HG02759 (cell line): ENCODE measurements around the gene PXDN.

Experiments used
- ATAC-seq: cut with Tn5 transposase; IDR thresholded peaks from one replicate; pipeline ENCODE4 v1.9.1; 2021; ENCODE audit warnings: mild to moderate bottlenecking, moderate library complexity; ENCODE audit not compliant: unreplicated experiment

Gene PXDN

DNA sequence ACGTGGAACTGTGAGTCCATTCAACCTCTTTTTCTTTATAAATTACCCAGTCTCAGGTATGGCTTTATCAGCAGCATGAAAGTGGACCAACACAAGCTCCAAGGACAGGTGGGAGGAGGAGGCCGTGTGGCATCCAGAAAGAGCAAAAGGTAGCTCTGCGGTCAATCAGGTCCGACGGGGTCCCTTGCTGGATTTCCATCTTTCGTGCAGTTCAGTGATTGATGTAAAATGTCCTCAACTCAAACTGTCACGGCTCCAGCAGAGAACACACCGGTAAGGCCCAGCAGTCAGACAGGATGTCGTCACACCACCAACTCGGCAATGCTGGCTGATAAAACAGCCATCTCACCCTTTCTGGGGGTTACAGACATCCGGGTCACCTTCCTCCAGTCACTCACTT, 123.3 kb downstream of the PXDN start:
- ATAC-seq, result no peak

DNA sequence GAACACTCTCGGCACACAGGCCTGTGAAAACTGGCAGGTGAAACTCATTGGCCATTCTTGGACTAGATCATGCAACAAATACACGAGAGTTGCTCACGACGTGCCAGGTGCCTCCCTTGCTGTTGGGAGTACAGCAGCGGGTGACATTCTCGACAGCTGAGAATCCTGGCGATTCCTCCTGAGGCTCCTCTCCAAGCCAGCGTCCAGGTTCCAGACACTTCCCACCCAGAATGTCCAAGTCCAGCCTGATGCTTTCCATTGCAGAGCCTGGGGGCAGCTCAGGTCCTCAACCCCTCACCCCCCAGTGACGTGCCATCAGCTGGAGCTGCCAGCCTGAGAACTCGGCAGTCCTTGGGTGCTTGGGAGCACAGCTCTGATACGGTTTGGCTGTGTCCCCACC, 124.2 kb downstream of the PXDN start:
- ATAC-seq, result no peak

DNA sequence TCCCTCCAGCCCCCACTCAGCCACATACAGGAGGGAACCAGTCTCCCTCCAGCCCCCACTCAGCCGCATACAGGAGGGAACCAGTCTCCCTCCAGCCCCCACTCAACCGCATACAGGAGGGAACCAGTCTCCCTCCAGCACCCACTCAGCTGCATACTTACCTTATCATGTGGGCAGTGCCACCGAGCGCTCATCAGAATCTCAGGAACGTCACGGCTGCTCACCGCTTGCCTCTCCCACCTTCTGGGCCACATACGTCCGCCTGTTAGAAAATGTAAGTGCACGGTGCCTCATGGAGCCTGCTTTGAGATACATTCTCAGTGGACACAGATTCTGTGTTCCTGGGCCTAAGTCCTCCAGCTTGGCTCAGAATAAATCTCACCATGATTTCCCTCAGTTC, 124.8 kb downstream of the PXDN start:
- ATAC-seq, result no peak

DNA sequence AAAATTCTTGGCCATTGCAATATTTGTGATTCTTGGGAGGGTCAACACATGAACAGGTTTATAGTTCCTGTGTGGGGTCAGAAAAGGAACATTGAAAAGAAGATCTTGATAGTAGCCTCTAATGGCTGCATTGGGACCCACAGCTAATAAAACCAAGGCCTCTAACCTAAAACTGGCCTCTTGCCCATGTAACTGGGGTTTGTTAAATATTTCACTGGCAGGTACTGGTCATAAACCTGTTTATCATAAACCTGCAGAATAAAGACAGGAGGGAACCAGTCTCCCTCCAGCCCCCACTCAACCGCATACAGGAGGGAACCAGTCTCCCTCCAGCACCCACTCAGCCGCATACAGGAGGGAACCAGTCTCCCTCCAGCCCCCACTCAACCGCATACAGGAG, 125.3 kb downstream of the PXDN start:
- ATAC-seq, result no peak

DNA sequence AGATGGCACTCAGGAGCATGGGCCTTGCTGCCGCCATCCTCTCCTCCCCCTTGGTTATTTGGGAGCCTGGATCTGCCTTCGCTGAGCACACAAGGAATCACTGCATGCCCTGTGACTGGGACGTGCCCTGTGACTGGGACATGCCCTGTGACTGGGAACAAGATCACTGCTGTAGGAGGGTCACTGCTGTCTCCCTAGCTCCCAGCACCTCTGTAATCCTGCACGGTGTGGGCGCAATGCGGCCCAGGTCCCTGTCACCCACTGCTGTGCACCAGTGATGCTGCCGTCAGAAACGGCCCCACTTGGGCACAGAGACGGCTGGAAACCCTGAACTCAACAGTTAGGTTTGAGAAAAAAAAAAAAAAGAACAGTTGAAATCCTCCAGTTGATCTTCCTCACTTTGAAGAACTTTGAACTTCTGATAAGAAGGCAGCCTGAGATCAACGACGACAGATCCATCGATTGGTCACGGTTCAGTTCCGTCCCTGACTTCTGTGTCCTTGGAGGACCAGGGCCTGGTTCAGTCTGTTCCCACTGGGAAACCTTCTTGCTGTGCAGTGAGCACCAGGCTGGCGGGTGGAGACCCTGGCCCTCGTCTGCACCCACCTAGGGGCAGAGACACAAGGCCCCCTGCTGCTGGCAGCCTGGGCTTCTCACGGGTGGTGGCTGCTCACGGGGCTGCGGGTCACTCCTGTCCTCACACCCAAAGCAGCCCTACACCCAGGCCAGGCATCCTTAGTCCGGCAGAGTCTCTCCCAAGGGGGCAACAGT, 125.9 kb downstream of the PXDN start:
- no peak for ATAC-seq

DNA sequence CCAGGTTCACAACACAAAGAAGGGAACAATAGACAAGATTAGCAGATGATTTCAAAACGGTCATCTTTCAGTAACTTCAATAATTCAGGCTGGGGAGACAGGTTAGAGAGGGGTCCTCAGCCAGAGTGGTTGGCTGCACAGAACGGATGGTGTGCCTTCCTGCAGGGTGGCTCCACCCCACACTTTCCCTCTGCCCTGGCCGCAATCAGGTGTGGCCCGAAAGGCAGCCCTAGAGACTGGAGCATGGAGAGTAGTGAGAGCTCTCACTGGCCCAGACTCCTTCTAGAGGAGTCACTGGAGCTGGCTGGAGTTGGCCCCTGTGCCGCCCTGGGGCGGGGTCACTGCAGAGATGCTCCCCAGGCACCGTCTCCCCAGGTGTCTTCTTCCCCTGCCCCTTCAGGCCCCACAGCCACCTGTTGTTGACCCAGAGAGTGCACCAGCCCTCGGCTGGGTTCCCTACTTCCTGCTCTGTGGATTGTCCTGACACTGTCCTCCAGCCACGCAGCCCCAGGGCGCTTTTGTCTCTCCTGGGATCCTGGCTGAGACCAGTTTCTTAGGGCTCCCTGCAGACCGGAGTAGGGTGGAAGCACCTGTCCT, 126.8 kb downstream of the PXDN start:
- ATAC-seq, result no peak

DNA sequence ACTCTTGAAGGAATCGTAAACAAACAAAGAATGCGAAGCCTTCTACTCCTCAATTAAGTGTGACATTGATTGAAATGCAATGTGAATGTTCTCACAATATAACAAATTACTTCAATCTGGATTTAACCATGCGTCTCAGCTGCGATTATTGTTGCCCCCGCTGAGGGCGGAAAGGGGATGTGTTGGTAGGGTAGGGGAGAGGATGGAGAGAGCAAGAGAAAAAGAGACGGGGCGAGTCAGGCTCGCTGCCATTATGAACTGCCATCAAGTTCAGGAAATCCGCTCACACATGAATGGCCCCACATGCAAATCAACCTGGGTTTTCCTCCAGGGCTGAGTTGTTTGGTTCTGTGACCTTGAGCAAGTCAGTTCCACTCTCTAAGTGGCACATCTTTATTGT, 129.8 kb downstream of the PXDN start:
- ATAC-seq, result no peak

DNA sequence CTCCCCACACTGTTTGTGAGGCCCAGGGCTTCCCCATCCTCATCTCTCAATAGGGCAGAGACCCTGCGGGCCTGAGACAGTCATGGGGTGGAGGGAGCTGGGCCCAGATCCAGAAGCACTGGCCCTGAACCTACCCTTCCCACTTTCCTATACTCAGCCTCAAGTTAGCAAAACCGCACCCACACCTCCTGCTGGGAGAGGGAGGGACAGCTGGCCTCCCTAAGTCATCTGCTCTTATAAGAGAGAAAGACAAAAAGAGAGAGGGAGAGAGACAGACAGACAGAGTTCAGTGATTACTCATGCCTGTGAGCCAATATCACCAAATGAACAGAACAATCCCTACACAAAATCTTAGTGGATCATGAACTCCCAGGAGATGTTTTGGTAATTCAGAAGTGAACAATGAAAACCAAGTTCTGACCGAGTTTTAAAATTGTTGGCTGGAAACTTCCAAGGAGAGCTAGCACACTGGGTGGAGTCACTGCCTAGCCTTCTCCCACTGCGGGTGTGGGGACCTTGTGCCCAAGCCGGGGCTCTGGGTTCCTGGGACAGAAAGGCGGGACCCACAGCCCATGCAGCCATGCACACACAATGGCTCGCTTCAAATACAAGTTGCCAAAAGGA, 130.5 kb downstream of the PXDN start:
- no peak for ATAC-seq

DNA sequence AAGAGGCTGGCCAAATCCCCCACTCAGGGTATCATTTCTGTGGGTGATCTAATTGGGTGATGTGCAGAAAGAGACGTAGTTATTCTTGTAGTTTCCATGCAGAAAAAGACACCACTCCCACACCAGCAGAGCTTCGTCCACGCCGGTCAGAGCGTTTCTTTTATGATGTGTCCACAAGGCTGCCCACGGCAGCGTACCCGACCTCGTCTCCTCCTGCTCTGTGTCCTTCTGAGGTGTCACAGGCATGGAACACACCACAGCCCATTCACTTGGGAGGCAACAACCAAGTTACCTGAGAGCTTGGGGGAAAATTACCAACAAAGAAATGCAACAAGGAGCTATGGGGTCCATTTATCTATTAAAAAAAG, 131.3 kb downstream of the PXDN start:
- ATAC-seq, result no peak

DNA sequence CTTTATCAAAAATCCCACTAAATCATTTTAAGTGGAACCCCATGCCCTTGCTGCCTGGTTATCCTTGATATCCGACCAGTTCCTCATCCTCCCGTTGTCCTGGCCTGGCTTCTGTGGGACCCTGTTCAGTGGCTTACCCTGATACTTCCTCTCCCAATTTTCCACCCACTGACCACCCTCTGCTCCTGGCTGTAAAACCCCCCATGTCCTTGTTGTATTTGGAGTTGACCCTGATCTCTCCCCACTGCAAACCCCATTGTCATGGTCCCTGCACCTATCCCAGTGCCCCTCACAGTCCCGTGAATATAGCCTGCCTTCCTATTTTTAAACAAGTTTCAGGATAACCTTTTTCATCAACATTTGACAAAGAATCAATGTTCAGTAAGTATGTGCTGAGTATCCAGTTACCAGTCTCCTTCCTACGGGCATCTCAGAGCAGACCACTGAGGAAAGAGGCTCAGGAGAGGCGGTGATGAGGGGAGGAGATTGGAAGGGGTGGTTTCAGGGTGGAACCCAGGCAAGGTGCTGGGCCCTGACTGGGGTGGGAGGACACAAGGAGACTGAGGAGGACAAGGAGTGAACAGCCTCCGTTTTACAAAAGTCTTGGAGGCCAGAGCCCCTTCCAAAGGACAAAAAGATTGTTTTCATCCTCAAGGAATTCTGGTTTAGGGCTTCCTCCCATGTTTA, 131.8 kb downstream of the PXDN start:
- no peak for ATAC-seq

DNA sequence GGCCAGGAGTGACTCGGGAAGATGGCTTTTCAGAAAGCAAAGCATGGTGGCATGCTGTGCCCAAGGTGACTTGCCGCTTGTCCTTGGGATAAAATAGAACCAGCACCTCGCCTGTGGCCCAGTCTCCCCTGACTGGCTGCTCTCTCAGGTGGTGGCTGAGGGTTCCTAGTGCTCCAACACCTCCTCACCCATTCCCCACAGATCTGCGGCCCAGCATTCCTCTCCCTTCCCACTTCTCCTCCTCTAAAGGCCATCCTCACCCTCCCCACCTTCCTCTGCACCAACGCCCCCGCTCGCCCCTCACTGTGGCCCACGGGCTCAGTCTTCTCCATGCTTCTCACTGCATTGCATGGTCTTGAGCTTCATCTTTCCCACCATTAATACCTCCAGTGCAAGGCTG, 132.4 kb downstream of the PXDN start:
- no peak for ATAC-seq

DNA sequence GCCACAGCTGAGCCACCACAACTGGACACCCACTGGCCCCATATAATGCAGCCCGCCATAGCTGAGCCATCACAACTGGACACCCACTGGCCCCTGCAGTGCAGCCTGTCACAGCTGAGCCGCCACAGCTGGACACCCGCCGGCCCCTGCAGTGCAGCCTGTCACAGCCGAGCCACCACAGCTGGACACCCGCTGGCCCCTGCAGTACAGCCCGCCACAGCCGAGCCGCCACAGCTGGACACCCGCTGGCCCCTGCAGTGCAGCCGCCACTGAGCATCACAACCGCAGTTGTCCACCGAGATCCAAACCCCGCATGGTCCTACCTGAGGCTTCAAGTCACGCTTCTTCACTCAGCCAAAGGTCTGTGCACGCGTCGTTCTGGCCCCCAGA, 134.2 kb downstream of the PXDN start:
- no peak for ATAC-seq

DNA sequence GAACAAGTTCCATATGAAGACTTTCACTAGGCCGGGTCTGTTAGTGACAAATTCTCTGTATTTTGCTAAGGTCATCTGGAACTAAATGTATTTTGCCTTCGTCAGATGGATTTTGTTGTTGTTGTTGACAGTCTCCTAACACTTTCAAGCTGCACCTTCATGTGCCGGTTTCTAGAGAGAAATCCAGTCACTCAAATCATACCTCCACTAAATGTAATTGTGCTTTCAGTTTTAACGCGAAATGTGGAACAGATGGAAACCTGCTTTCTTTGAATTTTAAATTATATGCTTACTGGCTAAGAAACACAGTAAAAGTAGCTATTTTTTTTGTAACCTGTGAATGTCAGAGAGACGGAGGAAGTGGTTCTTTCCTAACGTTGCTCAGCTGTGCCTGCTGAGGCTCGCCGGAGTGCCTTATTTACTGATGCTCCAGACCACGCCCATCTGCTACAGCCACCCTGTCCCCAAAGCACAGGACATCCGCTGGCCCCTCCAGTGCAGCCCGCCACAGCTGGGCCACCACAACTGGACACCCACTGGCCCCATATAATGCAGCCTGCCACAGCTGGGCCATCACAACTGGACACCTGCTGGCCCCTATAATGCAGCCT, 134.7 kb downstream of the PXDN start:
- ATAC-seq, result no peak

DNA sequence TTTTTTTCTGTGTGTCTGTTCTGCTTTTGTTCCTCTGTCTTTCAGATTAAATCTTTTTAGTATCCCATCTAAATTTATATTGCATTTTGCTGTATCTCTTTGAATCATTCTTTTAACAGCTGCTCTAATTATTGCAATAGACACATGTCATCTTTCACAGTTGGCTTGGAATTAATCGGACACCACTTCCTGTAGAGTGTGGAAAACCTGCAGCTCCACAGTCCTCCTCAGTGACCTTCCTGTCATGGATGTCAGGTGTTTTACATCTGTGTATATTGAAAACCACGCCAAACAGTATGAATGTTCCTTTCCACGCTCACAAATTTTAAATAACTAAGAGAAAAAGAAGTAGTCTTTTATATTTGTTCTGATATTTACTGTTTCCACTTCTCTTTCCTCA, 135.3 kb downstream of the PXDN start:
- ATAC-seq, result no peak

DNA sequence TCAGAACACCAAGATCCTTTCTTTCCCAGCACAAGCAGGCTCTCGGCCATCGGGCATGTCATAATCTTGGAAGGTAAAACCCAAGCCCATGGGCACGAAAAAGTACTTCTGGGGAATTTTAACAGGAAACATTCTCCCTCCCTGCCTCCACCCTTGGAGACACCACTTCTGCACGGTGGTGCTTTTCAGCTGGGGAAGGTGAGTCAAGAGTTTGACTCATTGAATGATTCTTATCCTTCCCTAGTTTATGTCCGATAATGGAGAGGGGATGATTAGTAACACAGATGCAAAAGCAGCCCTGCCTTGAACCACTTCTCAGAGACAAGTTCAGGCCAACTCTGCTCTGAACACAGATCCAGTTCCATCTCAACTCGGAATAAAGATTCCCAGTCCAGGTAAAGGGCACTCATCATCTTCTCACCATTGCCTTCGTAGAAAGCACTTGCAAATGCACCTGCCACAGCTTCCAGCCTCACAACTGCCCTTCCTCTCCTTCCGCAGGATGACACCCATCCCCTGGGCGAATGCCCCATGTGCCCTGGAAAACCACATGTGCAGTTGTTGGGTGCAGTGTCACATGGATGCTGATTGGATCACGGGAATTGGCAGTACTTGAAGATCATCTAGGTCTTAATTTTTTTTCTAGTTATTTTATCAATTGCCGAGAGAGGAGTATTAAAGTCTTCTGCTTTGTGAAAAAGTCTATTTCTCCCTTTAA, 136.2 kb downstream of the PXDN start:
- ATAC-seq, result no peak

DNA sequence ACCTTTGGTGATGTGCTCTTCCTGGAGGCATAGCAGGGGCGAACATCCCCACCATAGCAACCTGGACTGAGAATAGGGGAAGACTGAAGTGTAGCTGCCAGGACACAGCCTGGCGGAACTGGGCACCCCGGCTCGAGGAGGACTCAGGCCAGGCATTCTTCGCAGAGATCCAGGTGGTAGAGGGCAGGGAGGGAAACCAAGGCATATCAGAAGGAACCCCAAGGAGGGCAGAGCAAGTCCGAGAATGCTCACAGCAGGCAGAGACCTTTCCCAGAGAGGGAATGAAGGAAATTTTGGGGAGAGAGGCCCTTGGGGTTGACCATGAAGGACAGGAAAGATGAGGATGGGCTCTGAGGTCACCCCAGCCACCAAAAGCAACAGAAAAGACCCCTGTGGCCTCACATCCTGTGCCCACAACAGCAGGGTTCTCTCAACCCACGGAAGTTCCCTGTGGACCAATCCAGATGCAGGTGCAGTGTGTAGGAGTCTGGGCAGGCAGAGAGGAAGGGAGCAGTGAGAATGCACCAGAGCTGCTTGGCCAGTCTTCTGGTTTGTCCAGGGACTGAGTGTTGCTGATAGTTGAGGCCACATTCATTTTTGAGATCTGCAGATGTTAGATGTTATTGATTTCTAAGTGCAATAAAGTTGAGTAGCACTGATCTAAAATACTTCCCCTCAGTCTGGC, 136.9 kb downstream of the PXDN start:
- ATAC-seq, result no peak

DNA sequence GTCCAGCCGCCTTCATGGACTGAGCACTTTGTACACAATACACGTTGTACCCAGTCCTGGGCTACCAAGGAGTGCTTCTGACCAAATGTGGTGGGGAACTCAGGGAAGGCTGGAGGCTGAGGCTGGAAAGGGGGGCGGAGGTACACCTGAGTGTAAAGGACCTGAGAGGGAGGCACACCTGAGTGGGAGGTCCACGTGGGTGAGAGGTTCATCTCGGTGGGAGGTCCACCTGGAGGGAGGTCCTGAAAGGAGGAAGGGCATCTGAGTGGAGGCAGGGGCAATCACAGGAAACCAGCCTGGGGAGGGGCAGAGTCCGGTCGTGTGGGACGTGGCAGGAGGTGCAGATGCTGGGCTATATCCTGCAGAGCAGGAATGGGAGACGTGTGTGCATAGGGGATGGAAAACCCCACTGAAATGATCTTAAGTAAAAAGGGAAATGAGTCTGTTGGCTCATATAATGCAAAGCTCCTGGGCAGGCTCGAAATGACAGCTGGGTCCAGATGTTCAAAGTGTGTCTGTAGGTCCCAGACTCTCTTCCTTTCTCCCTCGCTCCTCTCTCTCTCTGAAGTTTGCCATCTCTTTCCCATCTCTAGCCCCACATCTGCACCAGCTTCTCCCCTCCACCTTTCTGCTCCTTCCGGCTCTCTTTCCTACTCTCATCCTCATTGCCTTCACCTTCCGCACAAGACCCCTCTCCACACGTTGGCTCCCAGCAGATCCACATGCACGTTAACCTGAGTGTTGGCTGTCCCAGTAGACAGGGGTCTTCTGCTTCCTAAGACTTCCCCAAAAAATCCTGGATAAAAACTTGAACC, 137.7 kb downstream of the PXDN start:
- no peak for ATAC-seq

DNA sequence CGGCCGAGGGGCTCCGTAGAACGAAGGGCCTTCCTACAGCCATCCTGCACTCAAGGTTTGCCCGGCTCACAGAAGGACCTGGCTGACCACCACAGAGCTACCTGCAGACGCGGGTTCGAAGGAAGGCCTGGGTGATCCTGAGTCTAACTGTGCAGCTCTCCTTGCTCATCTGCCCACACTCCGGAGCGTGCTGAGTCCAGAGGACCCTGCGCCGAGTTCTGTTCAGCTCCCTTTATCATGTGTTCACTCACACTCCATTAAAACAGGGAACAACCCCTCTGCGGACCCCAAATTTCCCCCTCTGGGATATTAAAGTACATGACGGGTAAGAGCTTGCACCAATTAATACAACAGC, 138.3 kb downstream of the PXDN start:
- ATAC-seq, result no peak
